IMR-90 (cell line): ENCODE measurements around the gene SPHK2. TPM values are rescaled to one million over a fixed set of nuclear protein-coding genes. Genes with fewer than 3 reads are reported as not detected.
A peak's percentile ranks its signal among the peaks of the same experiment; 100 is the strongest.
"Not testable (repeated sequence)": the region's sequence is repeated elsewhere in the genome, so short reads cannot be mapped to it uniquely, and the experiment has no call there.

Experiments
- ATAC-seq: fragments of 200-7000 bp; cut with Tn5 transposase; 2 replicates; pipeline ENCODE4 v1.9.1; 2020; ENCODE audit warnings: low read depth, mild to moderate bottlenecking, moderate library complexity
- BruUV-seq: library from RNA; stranded (reverse); fragments of 400-500 nt; replicated peaks from 2 replicates; lab custom pipeline; 2021; lab: Mats Ljungman, UMichigan
- CTCF ChIA-PET: fragments of 300-600 bp; formaldehyde crosslinking; extraction: SDS; loops from one replicate; lab custom pipeline; 2021; ENCODE audit warnings: antibody characterized with exemption; lab: Yijun Ruan, JAX
- POLR2A ChIA-PET: fragments of 300-600 bp; sonication (Branson Sonifier 250); formaldehyde crosslinking; loops from one replicate; lab custom pipeline; 2022; ENCODE audit warnings: antibody characterized with exemption; ENCODE audit not compliant: unreplicated experiment; lab: Charles Lee
- DNase-seq: peaks from one replicate; pipeline ENCODE4 v3.0.0; 2013
- H2AFZ ChIP-seq: replicated peaks from 2 replicates; pipeline ENCODE3; 2013; ENCODE audit warnings: low read length, mild to moderate bottlenecking; ENCODE audit not compliant: poor library complexity
- H2AK5ac ChIP-seq: 2 replicates; pipeline ENCODE4 v1.6.1; 2013; ENCODE audit warnings: low read depth, low read length, inconsistent platforms
- H2AK9ac ChIP-seq: replicated peaks from 2 replicates; pipeline ENCODE3; 2013; ENCODE audit warnings: mild to moderate bottlenecking, low read depth, low read length, moderate library complexity; ENCODE audit not compliant: poor library complexity
- H2BK120ac ChIP-seq: 2 replicates; pipeline ENCODE4 v1.6.1; 2013; ENCODE audit warnings: low read depth, low read length, inconsistent platforms
- H2BK15ac ChIP-seq: 3 replicates; pipeline ENCODE4 v1.6.1; 2013; ENCODE audit warnings: low read depth, low read length, inconsistent platforms
- H2BK20ac ChIP-seq: 2 replicates; pipeline ENCODE4 v1.6.1; 2013; ENCODE audit warnings: low read depth, mild to moderate bottlenecking, inconsistent platforms, low read length, moderate library complexity
- H2BK5ac ChIP-seq: 2 replicates; pipeline ENCODE4 v1.6.1; 2013; ENCODE audit warnings: mild to moderate bottlenecking, low read depth, low read length, inconsistent platforms; ENCODE audit not compliant: poor library complexity, severe bottlenecking
- H3K14ac ChIP-seq: replicated peaks from 2 replicates; pipeline ENCODE4 v1.6.1; 2013; ENCODE audit warnings: low read depth, low read length, inconsistent platforms
- H3K18ac ChIP-seq: 2 replicates; pipeline ENCODE4 v1.6.1; 2013; ENCODE audit warnings: low read depth, low read length, control low read depth
- H3K23ac ChIP-seq: 2 replicates; pipeline ENCODE4 v1.6.1; 2013; ENCODE audit warnings: low read depth, low read length, inconsistent platforms
- H3K27ac ChIP-seq: 2 replicates; pipeline ENCODE4 v1.5.1; 2013; ENCODE audit warnings: mild to moderate bottlenecking, control low read depth, low read length; ENCODE audit not compliant: insufficient read depth
- H3K27me3 ChIP-seq: 2 replicates; pipeline ENCODE4 v1.6.1; 2013; ENCODE audit warnings: low read length; ENCODE audit not compliant: control insufficient read depth, insufficient read depth
- H3K36me3 ChIP-seq: 2 replicates; pipeline ENCODE4 v1.6.1; 2013; ENCODE audit warnings: low read length, mixed read lengths; ENCODE audit not compliant: control insufficient read depth, insufficient read depth
- H3K4ac ChIP-seq: 2 replicates; pipeline ENCODE4 v1.6.1; 2013; ENCODE audit warnings: low read depth, low read length, inconsistent platforms
- H3K4me1 ChIP-seq: 2 replicates; pipeline ENCODE4 v1.6.1; 2013; ENCODE audit warnings: low read length, mixed read lengths; ENCODE audit not compliant: control insufficient read depth, insufficient read depth
- H3K4me2 ChIP-seq: 2 replicates; pipeline ENCODE4 v1.6.1; 2013; ENCODE audit warnings: low read depth, mild to moderate bottlenecking, control low read depth, low read length, moderate library complexity
- H3K4me3 ChIP-seq: 2 replicates; pipeline ENCODE4 v1.5.1; 2013; ENCODE audit warnings: low read depth, mild to moderate bottlenecking, control low read depth, low read length, moderate library complexity; ENCODE audit not compliant: insufficient read depth
- H3K56ac ChIP-seq: 2 replicates; pipeline ENCODE4 v1.6.1; 2013; ENCODE audit warnings: low read length, inconsistent platforms; ENCODE audit not compliant: insufficient read depth; ENCODE audit errors: extremely low read depth
- H3K79me1 ChIP-seq, 2 experiments: 2 replicates each; pipeline ENCODE4 v1.6.1; 2013; ENCODE audit warnings: low read length in 2 of 2, inconsistent platforms in 1 of 2, low read depth in 1 of 2
- H3K9ac ChIP-seq: 2 replicates; pipeline ENCODE4 v1.6.1; 2013; ENCODE audit warnings: low read depth, low read length, control low read depth
- H3K9me1 ChIP-seq: 2 replicates; pipeline ENCODE4 v1.6.1; 2013; ENCODE audit warnings: low read length, inconsistent platforms; ENCODE audit not compliant: insufficient read depth
- H3K9me3 ChIP-seq: 2 replicates; pipeline ENCODE4 v1.6.1; 2013; ENCODE audit warnings: low read length; ENCODE audit not compliant: control insufficient read depth, insufficient read depth
- H4K20me1 ChIP-seq: 2 replicates; pipeline ENCODE4 v1.6.1; 2013; ENCODE audit warnings: low read length, inconsistent platforms; ENCODE audit not compliant: insufficient read depth
- H4K5ac ChIP-seq: 2 replicates; pipeline ENCODE4 v1.6.1; 2013; ENCODE audit warnings: mild to moderate bottlenecking, low read depth, low read length, control low read depth
- H4K8ac ChIP-seq, 2 experiments: 2 replicates each; pipeline ENCODE4 v1.6.1; 2013; ENCODE audit warnings: low read depth in 2 of 2, low read length in 2 of 2, control low read depth in 1 of 2, inconsistent platforms in 1 of 2
- H4K91ac ChIP-seq: 2 replicates; pipeline ENCODE4 v1.6.1; 2013; ENCODE audit warnings: low read depth, low read length, inconsistent platforms; ENCODE audit not compliant: insufficient read depth
- MAFK ChIP-seq: IDR thresholded peaks from 2 replicates; pipeline ENCODE4 v1.6.1; 2012; ENCODE audit warnings: low read depth, low read length, improper control_type of control experiment
- MAZ ChIP-seq: IDR thresholded peaks from 2 replicates; pipeline ENCODE4 v1.6.1; 2012; ENCODE audit warnings: low read depth, mild to moderate bottlenecking, low read length, improper control_type of control experiment, moderate library complexity, borderline replicate concordance
- NFE2L2 ChIP-seq: fragments of 150-350 bp; IDR thresholded peaks from 2 replicates; pipeline ENCODE4 v1.6.1; 2016; ENCODE audit warnings: low read depth, mild to moderate bottlenecking, low read length
- RAD21 ChIP-seq: IDR thresholded peaks from 2 replicates; pipeline ENCODE4 v1.6.1; 2012; ENCODE audit warnings: low read length, improper control_type of control experiment
- WGBS, 2 experiments: methylation state at CpG; one replicate each; pipeline versions ENCODE4 v1.1.5 to v1.1.7; 2013; ENCODE audit warnings: missing lambda C conversion rate in 2 of 2; ENCODE audit not compliant: insufficient read length in 1 of 2; ENCODE audit errors: extremely low coverage in 2 of 2; 5-methylcytosine and 5-hydroxymethylcytosine counted together
- dilution Hi-C: fragments of 300-500 bp; cut with HindIII; formaldehyde crosslinking; loops from one replicate; pipeline ENCODE4 v1.14.3; 2018; ENCODE audit warnings: low sequenced_read_pairs; ENCODE audit not compliant: unreplicated experiment
- in situ Hi-C: fragments of 300-500 bp; cut with MboI; formaldehyde crosslinking; loops from 3 replicates; pipeline ENCODE4 v1.14.3; 2019; ENCODE audit warnings: low sequenced_read_pairs, inconsistent platforms, mixed read lengths
- intact Hi-C: fragments of 100-400 bp; cut with micrococcal nuclease; formaldehyde crosslinking; loops from 2 replicates; pipeline ENCODE4 v1.10.0; 2022
- polyA plus RNA-seq, 3 experiments: library from polyadenylated mRNA; depleted of rRNA; stranded (reverse); fragments of >200 nt; gene quantifications; 2 replicates each; pipeline ENCODE4 v1.2.3, GENCODE V29; 2012; ENCODE audit warnings: low replicate concordance in 1 of 3
- total RNA-seq: library from RNA; depleted of rRNA; stranded (reverse); fragments of >200 nt; gene quantifications from 2 replicates; pipeline ENCODE4 v1.2.3, GENCODE V29; 2012
- TF ChIP-seq, protein P1 (sequence below): fragments of 150-350 bp; IDR thresholded peaks from 2 replicates; pipeline ENCODE4 v1.6.1; 2016; ENCODE audit warnings: low read depth, mild to moderate bottlenecking, low read length, moderate library complexity, borderline replicate concordance

SPHK2 gene
- total and polyA plus RNA-seq, 2 of the 4 experiments (the other 2 are of a cell fraction), result 1.6 to 9.9 TPM

DNA sequence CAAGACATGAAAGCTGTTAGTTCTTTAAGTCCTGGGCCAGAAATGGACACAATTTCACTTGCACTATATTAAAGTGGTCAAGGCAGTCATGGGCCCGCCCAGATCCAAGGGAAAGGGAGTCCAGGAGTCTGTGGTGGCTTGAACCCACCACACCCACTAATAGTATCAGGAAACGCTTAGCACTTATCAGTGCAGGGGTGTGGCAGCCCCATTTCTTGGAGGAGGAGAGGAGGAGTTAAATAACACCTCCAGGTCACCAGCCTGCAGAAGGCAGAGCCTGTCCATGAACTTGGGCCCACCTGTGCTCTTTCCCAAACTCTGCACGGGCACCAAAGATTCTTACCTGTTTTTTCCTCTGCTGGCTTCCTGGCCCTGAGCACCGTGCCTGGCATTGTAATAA is 58.9 kb downstream of the SPHK2 start:
- in situ Hi-C loops, result no loop called here
- no peak overlapping the region for H3K14ac ChIP-seq
- POLR2A ChIA-PET, result no interaction called here

GRCh38 chr19:48680006-48680405 is 60.7 kb downstream of the SPHK2 start:
- H3K23ac ChIP-seq, H2BK5ac ChIP-seq, intact Hi-C loops, POLR2A ChIA-PET, H2BK120ac ChIP-seq, H3K14ac ChIP-seq, CTCF ChIA-PET, H3K36me3 ChIP-seq, H3K27ac ChIP-seq, DNase-seq, H3K4ac ChIP-seq, H3K18ac ChIP-seq, H4K20me1 ChIP-seq, BruUV-seq, dilution Hi-C loops, H3K9ac ChIP-seq, H3K4me3 ChIP-seq, ATAC-seq, in situ Hi-C loops, H3K4me2 ChIP-seq, H3K4me1 ChIP-seq, H3K9me3 ChIP-seq, H3K79me1 ChIP-seq, H4K91ac ChIP-seq, H2BK15ac ChIP-seq, H3K9me1 ChIP-seq, H4K5ac ChIP-seq, H2AFZ ChIP-seq, H2AK5ac ChIP-seq, H3K56ac ChIP-seq, H4K8ac ChIP-seq, H2BK20ac ChIP-seq, H2AK9ac ChIP-seq: not testable (repeated sequence)
- 82% methylated on average over 3 of the region's 19 CpGs; no CpG with 5 or more reads in 1 of the 2 experiments for WGBS, 2 experiments
- peaks cover 12% of the 10 kb centered on the region for H3K27me3 ChIP-seq

More for the DNA sequence above, 58.9 kb downstream of the SPHK2 start:
- H4K91ac ChIP-seq, result no peak overlapping the region
- no peak for TF ChIP-seq MAFK
- TF ChIP-seq, protein P1, sequence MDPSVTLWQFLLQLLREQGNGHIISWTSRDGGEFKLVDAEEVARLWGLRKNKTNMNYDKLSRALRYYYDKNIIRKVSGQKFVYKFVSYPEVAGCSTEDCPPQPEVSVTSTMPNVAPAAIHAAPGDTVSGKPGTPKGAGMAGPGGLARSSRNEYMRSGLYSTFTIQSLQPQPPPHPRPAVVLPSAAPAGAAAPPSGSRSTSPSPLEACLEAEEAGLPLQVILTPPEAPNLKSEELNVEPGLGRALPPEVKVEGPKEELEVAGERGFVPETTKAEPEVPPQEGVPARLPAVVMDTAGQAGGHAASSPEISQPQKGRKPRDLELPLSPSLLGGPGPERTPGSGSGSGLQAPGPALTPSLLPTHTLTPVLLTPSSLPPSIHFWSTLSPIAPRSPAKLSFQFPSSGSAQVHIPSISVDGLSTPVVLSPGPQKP, result no peak
- no peak for TF ChIP-seq MAZ
- TF ChIP-seq RAD21, result no peak
- TF ChIP-seq NFE2L2, result no peak
- H4K5ac ChIP-seq, result no peak overlapping the region
- peaks cover 7% of the 10 kb centered on the region for H3K9me1 ChIP-seq
- peaks cover 6% of the 10 kb centered on the region; the same call in 1 of the 2 replicates for H4K20me1 ChIP-seq
- no peak overlapping the region for H3K18ac ChIP-seq
- H3K27me3 ChIP-seq, result peaks cover 7% of the 10 kb centered on the region; the same call in 1 of the 2 replicates
- H3K9me3 ChIP-seq, result no peaks in the 10 kb centered on the region
- H2AK9ac ChIP-seq, result no peak overlapping the region
- H2BK120ac ChIP-seq, result no peak overlapping the region
- H3K4me3 ChIP-seq, result no peak overlapping the region
- no peak overlapping the region for H4K8ac ChIP-seq
- H2AFZ ChIP-seq, result peak overlapping the region; percentile 14
- no peak overlapping the region for H2BK20ac ChIP-seq
- no peak overlapping the region for H3K4me2 ChIP-seq
- H3K23ac ChIP-seq, result no peak overlapping the region
- no TSS peak for BruUV-seq
- H3K56ac ChIP-seq, result no peak overlapping the region
- dilution Hi-C loops (no loop called here), intact Hi-C loops (loop anchor here (5.0 kb wide), 1 partner anchor 104 kb away; no protein-coding TSS in a partner anchor)
- no peaks in the 10 kb centered on the region for H3K79me1 ChIP-seq
- H3K9ac ChIP-seq, result no peak overlapping the region
- DNase-seq, result no peak
- ATAC-seq, result no peak
- no peak overlapping the region for H2BK5ac ChIP-seq
- no peak overlapping the region for H3K27ac ChIP-seq
- CTCF ChIA-PET, result no interaction called here
- H3K36me3 ChIP-seq, result no peaks in the 10 kb centered on the region
- H3K4me1 ChIP-seq, result peaks cover 3% of the 10 kb centered on the region; the same call in 1 of the 2 replicates
- no peak overlapping the region for H2BK15ac ChIP-seq
- H2AK5ac ChIP-seq, result no peak overlapping the region
- no peak overlapping the region for H3K4ac ChIP-seq
- no CpG with 5 or more reads among the region's 4 CpGs for WGBS, 2 experiments
